ENCODE results near the gene TMEM238. TPM values are rescaled to one million over a fixed set of nuclear protein-coding genes. Genes with fewer than 3 reads are reported as not detected.
A peak's percentile ranks its signal among the peaks of the same experiment; 100 is the strongest.
"Not testable (repeated sequence)": the region's sequence is repeated elsewhere in the genome, so short reads cannot be mapped to it uniquely, and the experiment has no call there.

TMEM238 gene
- polyA plus RNA-seq, result under 1 TPM; 0.49 to 0.98 TPM

- Histone ChIP-seq H3K9me3 (ENCODE audit: control insufficient read depth in 2 of 2, insufficient read depth in 1 of 2, low read depth in 1 of 2, low read length in 1 of 2) (no peaks in the 10 kb centered on the region), H3K4me3 (ENCODE audit: low read depth in 1 of 2, low read length in 2 of 2) (peak within 1 kb of the TSS; percentile 63 to 68), H3K27ac (ENCODE audit: low read depth in 2 of 2, low read length in 1 of 2) (peak within 1 kb of the TSS; percentile 97 to 98), H3K27me3 (ENCODE audit: control insufficient read depth in 1 of 2, insufficient read depth in 2 of 2, low read length in 2 of 2) (no peaks in the 10 kb centered on the region), H3K36me3 (ENCODE audit: control insufficient read depth in 2 of 2, insufficient read depth in 2 of 2, low read length in 1 of 2) (peaks cover 13 to 24% of the 10 kb centered on the region in 2 donors), H3K4me1 (ENCODE audit: control insufficient read depth in 2 of 2, insufficient read depth in 2 of 2, low read length in 1 of 2) (peaks cover 12 to 35% of the 10 kb centered on the region in 2 donors)
- 13 to 14% methylated on average over 59 to 72 of the region's 72 CpGs for WGBS, 2 donors
Measured at GRCh38 chr19:55384131-55384919, at the start of gene TMEM238. TSS of gene TMEM238 (minus strand) at chr19:55384292. CDS start at chr19:55384259, 33 bp downstream.

- peaks cover 10 to 19% of the 10 kb centered on the region in 2 donors for H3K27me3 ChIP-seq (ENCODE audit: control insufficient read depth in 1 of 2, insufficient read depth in 2 of 2, low read length in 2 of 2)
- H3K9me3 ChIP-seq (ENCODE audit: control insufficient read depth in 2 of 2, insufficient read depth in 1 of 2, low read depth in 1 of 2, low read length in 1 of 2), result peaks cover 0 to 10% of the 10 kb centered on the region in 2 donors
- no peak overlapping the region for H3K27ac ChIP-seq (ENCODE audit: low read depth in 2 of 2, low read length in 1 of 2)
- no peak overlapping the region for H3K4me3 ChIP-seq (ENCODE audit: low read depth in 1 of 2, low read length in 2 of 2)
- WGBS, 2 donors, result 14 to 17% methylated on average over 24 to 48 of the region's 48 CpGs
- no peaks in the 10 kb centered on the region for H3K4me1 ChIP-seq (ENCODE audit: control insufficient read depth in 2 of 2, insufficient read depth in 2 of 2, low read length in 1 of 2)
- H3K36me3 ChIP-seq (ENCODE audit: control insufficient read depth in 2 of 2, insufficient read depth in 2 of 2, low read length in 1 of 2), result no peaks in the 10 kb centered on the region
Measured at GRCh38 chr19:55433292-55433691, 49.2 kb upstream of the TMEM238 start.

- H3K9me3 ChIP-seq (ENCODE audit: control insufficient read depth in 2 of 2, insufficient read depth in 1 of 2, low read depth in 1 of 2, low read length in 1 of 2), result peaks cover 0 to 10% of the 10 kb centered on the region in 2 donors
- peaks cover 10 to 14% of the 10 kb centered on the region in 2 donors for H3K27me3 ChIP-seq (ENCODE audit: control insufficient read depth in 1 of 2, insufficient read depth in 2 of 2, low read length in 2 of 2)
- 85 to 88% methylated on average over 14 of the region's 14 CpGs for WGBS, 2 donors
Measured at GRCh38 chr19:55432241-55432959, 48.3 kb upstream of the TMEM238 start.

GRCh38 chr19:55431183-55431582 is 47.1 kb upstream of the TMEM238 start:
- Histone ChIP-seq H3K4me3 (ENCODE audit: low read depth in 1 of 2, low read length in 2 of 2) (no peak overlapping the region), H3K27ac (ENCODE audit: low read depth in 2 of 2, low read length in 1 of 2) (no peak overlapping the region), H3K9me3 (ENCODE audit: control insufficient read depth in 2 of 2, insufficient read depth in 1 of 2, low read depth in 1 of 2, low read length in 1 of 2) (peaks cover 0 to 10% of the 10 kb centered on the region in 2 donors), H3K27me3 (ENCODE audit: control insufficient read depth in 1 of 2, insufficient read depth in 2 of 2, low read length in 2 of 2) (peaks cover 10 to 12% of the 10 kb centered on the region in 2 donors), H3K4me1 (ENCODE audit: control insufficient read depth in 2 of 2, insufficient read depth in 2 of 2, low read length in 1 of 2) (no peaks in the 10 kb centered on the region), H3K36me3 (ENCODE audit: control insufficient read depth in 2 of 2, insufficient read depth in 2 of 2, low read length in 1 of 2) (no peaks in the 10 kb centered on the region)
- WGBS, 2 donors, result 93 to 94% methylated on average over 1 of the region's 1 CpG

More at GRCh38 chr19:55432241-55432959, 48.3 kb upstream of the TMEM238 start:
- Histone ChIP-seq H3K36me3 (ENCODE audit: control insufficient read depth in 2 of 2, insufficient read depth in 2 of 2, low read length in 1 of 2) (no peaks in the 10 kb centered on the region), H3K4me3 (ENCODE audit: low read depth in 1 of 2, low read length in 2 of 2) (no peak overlapping the region), H3K27ac (ENCODE audit: low read depth in 2 of 2, low read length in 1 of 2) (no peak overlapping the region), H3K4me1 (ENCODE audit: control insufficient read depth in 2 of 2, insufficient read depth in 2 of 2, low read length in 1 of 2) (no peaks in the 10 kb centered on the region)

GRCh38 chr19:55426042-55426441 is 42.0 kb upstream of the TMEM238 start:
- no peak overlapping the region for H3K27ac ChIP-seq (ENCODE audit: low read depth in 2 of 2, low read length in 1 of 2)
- WGBS, 2 donors, result 71 to 73% methylated on average over 2 of the region's 2 CpGs
- H3K4me3 ChIP-seq (ENCODE audit: low read depth in 1 of 2, low read length in 2 of 2), result no peak overlapping the region
- H3K4me1 ChIP-seq (ENCODE audit: control insufficient read depth in 2 of 2, insufficient read depth in 2 of 2, low read length in 1 of 2), result no peaks in the 10 kb centered on the region
- H3K36me3 ChIP-seq (ENCODE audit: control insufficient read depth in 2 of 2, insufficient read depth in 2 of 2, low read length in 1 of 2), result no peaks in the 10 kb centered on the region
- H3K27me3 ChIP-seq (ENCODE audit: control insufficient read depth in 1 of 2, insufficient read depth in 2 of 2, low read length in 2 of 2), result peaks cover 2 to 10% of the 10 kb centered on the region in 2 donors
- H3K9me3 ChIP-seq (ENCODE audit: control insufficient read depth in 2 of 2, insufficient read depth in 1 of 2, low read depth in 1 of 2, low read length in 1 of 2), result no peaks in the 10 kb centered on the region

GRCh38 chr19:55424518-55424917 is 40.4 kb upstream of the TMEM238 start:
- no peak overlapping the region for H3K27ac ChIP-seq (ENCODE audit: low read depth in 2 of 2, low read length in 1 of 2)
- no peaks in the 10 kb centered on the region for H3K9me3 ChIP-seq (ENCODE audit: control insufficient read depth in 2 of 2, insufficient read depth in 1 of 2, low read depth in 1 of 2, low read length in 1 of 2)
- H3K4me1 ChIP-seq (ENCODE audit: control insufficient read depth in 2 of 2, insufficient read depth in 2 of 2, low read length in 1 of 2), result no peaks in the 10 kb centered on the region
- H3K27me3 ChIP-seq (ENCODE audit: control insufficient read depth in 1 of 2, insufficient read depth in 2 of 2, low read length in 2 of 2), result peaks cover 0 to 3% of the 10 kb centered on the region in 2 donors
- no peak overlapping the region for H3K4me3 ChIP-seq (ENCODE audit: low read depth in 1 of 2, low read length in 2 of 2)
- WGBS, 2 donors, result 82 to 84% methylated on average over 3 of the region's 3 CpGs
- no peaks in the 10 kb centered on the region for H3K36me3 ChIP-seq (ENCODE audit: control insufficient read depth in 2 of 2, insufficient read depth in 2 of 2, low read length in 1 of 2)

- 49 to 55% methylated on average over 13 of the region's 13 CpGs for WGBS, 2 donors
- Histone ChIP-seq H3K4me1 (ENCODE audit: control insufficient read depth in 2 of 2, insufficient read depth in 2 of 2, low read length in 1 of 2) (no peaks in the 10 kb centered on the region), H3K36me3 (ENCODE audit: control insufficient read depth in 2 of 2, insufficient read depth in 2 of 2, low read length in 1 of 2) (no peaks in the 10 kb centered on the region), H3K4me3 (ENCODE audit: low read depth in 1 of 2, low read length in 2 of 2) (no peak overlapping the region), H3K27ac (ENCODE audit: low read depth in 2 of 2, low read length in 1 of 2) (no peak overlapping the region), H3K9me3 (ENCODE audit: control insufficient read depth in 2 of 2, insufficient read depth in 1 of 2, low read depth in 1 of 2, low read length in 1 of 2) (no peaks in the 10 kb centered on the region), H3K27me3 (ENCODE audit: control insufficient read depth in 1 of 2, insufficient read depth in 2 of 2, low read length in 2 of 2) (peaks cover 0 to 1% of the 10 kb centered on the region in 2 donors)
Measured at GRCh38 chr19:55423225-55424005, 39.3 kb upstream of the TMEM238 start.

- not testable (repeated sequence) for H3K36me3 ChIP-seq (ENCODE audit: control insufficient read depth in 2 of 2, insufficient read depth in 2 of 2, low read length in 1 of 2); H3K27me3 ChIP-seq (ENCODE audit: control insufficient read depth in 1 of 2, insufficient read depth in 2 of 2, low read length in 2 of 2); H3K27ac ChIP-seq (ENCODE audit: low read depth in 2 of 2, low read length in 1 of 2); H3K9me3 ChIP-seq (ENCODE audit: control insufficient read depth in 2 of 2, insufficient read depth in 1 of 2, low read depth in 1 of 2, low read length in 1 of 2); H3K4me1 ChIP-seq (ENCODE audit: control insufficient read depth in 2 of 2, insufficient read depth in 2 of 2, low read length in 1 of 2); H3K4me3 ChIP-seq (ENCODE audit: low read depth in 1 of 2, low read length in 2 of 2)
- 63 to 66% methylated on average over 4 of the region's 4 CpGs for WGBS, 2 donors
Measured at GRCh38 chr19:55421281-55421680, 37.2 kb upstream of the TMEM238 start.

GRCh38 chr19:55419624-55420236 is 35.6 kb upstream of the TMEM238 start:
- Histone ChIP-seq H3K4me3 (ENCODE audit: low read depth in 1 of 2, low read length in 2 of 2) (no peak overlapping the region), H3K36me3 (ENCODE audit: control insufficient read depth in 2 of 2, insufficient read depth in 2 of 2, low read length in 1 of 2) (no peaks in the 10 kb centered on the region), H3K4me1 (ENCODE audit: control insufficient read depth in 2 of 2, insufficient read depth in 2 of 2, low read length in 1 of 2) (no peaks in the 10 kb centered on the region), H3K27me3 (ENCODE audit: control insufficient read depth in 1 of 2, insufficient read depth in 2 of 2, low read length in 2 of 2) (no peaks in the 10 kb centered on the region), H3K9me3 (ENCODE audit: control insufficient read depth in 2 of 2, insufficient read depth in 1 of 2, low read depth in 1 of 2, low read length in 1 of 2) (no peaks in the 10 kb centered on the region), H3K27ac (ENCODE audit: low read depth in 2 of 2, low read length in 1 of 2) (no peak overlapping the region)
- 79 to 83% methylated on average over 5 of the region's 5 CpGs for WGBS, 2 donors
